Activated CD4-positive, alpha-beta T cell treated with anti-CD3 and anti-CD28 coated beads for 4 hours (primary cell): ENCODE data around the gene BRAP.
"Not testable (repeated sequence)": the region's sequence is repeated elsewhere in the genome, so short reads cannot be mapped to it uniquely, and the experiment has no call there.

Source experiments
- DNase-seq, 2 donors: peaks; one replicate each; pipeline ENCODE4 v3.0.0-alpha.2; 2020

BRAP gene, protein sequence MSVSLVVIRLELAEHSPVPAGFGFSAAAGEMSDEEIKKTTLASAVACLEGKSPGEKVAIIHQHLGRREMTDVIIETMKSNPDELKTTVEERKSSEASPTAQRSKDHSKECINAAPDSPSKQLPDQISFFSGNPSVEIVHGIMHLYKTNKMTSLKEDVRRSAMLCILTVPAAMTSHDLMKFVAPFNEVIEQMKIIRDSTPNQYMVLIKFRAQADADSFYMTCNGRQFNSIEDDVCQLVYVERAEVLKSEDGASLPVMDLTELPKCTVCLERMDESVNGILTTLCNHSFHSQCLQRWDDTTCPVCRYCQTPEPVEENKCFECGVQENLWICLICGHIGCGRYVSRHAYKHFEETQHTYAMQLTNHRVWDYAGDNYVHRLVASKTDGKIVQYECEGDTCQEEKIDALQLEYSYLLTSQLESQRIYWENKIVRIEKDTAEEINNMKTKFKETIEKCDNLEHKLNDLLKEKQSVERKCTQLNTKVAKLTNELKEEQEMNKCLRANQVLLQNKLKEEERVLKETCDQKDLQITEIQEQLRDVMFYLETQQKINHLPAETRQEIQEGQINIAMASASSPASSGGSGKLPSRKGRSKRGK

DNA sequence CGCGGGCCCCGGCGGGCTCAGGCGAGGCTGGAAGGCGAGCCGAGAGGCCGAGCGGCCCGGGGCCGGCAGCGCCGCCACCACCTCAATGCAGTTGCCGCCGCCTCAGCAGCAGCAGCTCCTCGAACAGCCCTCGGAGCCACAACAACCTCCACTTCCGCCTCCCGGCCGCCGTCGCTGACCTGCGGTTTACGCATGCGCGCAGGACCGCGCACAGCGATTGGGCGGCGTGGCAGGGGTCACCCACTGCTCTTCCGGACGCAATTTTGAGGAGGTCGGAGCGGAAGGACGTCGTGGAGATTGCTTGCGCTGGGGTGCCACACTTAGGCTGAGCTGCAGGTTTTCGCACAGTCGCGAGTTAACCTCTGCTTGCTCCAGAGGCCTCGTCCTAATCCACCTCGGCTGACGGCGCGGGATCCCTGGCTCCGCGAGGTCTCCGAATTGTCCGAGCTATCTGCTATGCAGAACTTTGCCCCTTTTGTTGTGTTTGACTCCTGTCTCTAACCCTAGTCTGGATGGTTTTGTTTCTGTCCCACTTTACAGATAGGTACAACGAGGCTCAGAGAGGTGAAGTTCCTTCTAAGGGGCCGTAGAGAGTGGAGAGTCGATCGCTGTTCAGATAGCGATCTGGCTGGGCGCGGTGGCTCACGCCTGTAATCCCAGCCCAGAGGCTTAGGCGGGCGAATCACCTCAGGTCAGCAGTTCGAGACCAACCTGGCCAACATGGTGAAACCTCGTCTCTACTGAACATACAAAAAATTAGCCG is at the start of gene BRAP, which contains the start of gene ACAD10:
BRAP (minus strand) TSS at position 146 of the 763 bp plus-strand sequence. CDS start 164 bp downstream, outside the sequence.
ACAD10 (plus strand) TSS at position 243 of the 763 bp plus-strand sequence. CDS start 6,657 bp downstream, outside the sequence.
- peak; percentile 87 for DNase-seq

GRCh38 chr12:111733340-111733915 is 47.7 kb upstream of the BRAP start:
- no peak for DNase-seq

- DNase-seq = no peak
These were observed 47.0 kb upstream of the BRAP start for GRCh38 chr12:111732786-111733185.

DNA sequence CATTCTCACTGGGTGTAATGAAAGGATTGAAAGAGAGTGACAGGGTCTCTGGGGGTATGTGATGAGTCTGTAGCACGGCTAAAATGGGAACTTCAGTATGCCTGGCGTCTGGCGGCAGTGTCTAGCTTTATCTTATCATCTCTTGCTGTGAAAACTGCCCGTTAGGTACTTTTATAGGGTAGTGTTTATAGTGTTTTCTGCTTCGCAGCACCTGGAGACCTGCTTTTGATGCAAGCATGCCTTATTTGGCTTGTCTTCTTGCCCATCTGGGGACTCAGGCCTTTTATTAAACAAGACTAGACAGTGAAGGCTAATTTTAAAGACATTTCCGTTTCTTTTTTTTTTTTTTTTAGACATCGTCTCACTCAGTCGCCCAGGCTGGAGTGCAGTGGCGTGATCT is 44.7 kb upstream of the BRAP start:
- DNase-seq = no peak

GRCh38 chr12:111728795-111729194 is 43.0 kb upstream of the BRAP start:
- no peak for DNase-seq

DNA sequence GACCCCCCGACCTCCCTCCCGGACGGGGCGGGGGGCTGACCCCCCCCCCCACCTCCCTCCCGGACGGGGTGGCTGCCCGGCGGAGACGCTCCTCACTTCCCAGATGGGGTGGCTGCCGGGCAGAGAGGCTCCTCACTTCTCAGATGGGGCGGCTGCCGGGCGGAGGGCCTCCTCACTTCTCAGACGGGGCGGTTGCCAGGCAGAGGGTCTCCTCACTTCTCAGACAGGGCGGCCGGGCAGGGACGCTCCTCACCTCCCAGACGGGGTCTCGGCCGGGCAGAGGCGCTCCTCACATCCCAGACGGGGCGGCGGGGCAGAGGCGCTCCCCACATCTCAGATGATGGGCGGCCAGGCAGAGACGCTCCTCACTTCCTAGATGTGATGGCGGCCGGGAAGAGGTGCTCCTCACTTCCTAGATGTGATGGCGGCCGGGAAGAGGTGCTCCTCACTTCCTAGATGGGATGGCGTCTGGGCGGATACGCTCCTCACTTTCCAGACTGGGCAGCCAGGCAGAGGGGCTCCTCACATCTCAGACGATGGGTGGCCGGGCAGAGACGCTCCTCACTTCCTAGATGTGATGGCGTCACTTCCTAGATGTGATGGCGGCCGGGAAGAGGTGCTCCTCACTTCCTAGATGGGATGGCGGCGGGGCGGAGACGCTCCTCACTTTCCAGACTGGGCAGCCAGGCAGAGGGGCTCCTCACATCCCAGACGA is 38.0 kb upstream of the BRAP start:
- not testable (repeated sequence) for DNase-seq

GRCh38 chr12:111720457-111720856 is 34.7 kb upstream of the BRAP start:
- no peak for DNase-seq

DNA sequence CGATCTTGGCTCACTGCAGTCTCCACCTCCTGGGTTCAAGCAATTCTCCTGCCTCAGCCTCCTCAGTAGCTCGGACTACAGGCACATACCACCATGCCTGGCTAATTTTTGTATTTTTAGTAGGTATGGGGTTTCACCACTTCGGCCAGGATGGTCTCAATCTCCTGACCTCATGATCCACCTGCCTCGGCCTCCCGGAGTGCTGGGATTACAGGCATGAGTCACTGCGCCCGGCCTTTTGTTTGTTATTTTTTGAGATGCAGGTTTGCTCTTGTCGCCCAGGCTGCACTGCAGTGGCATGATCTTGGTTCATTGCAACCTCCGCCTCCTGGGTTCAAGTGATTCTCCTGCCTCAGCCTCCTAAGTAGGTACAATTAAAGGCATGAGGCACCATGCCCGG is 33.6 kb upstream of the BRAP start:
- not testable (repeated sequence) for DNase-seq

DNA sequence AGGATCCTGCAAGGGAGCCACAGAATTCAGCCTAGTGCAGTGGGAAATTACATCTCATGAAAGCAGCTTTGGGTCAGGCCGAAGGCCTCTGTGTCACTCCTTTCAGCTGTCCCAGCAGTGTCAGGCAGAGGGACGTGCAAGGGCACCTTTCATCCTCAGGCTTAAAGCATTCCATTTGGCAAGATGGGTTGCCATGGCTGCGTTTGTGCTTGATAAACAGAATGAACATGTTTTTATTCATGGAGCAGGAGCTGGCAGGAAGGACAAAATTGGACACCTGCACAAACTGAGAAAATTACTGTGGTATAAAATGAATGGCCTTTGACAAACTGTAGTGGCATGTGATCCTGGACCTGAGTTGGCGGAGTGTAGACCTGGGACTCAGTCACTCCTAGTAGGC is 29.5 kb upstream of the BRAP start:
- DNase-seq = no peak

DNA sequence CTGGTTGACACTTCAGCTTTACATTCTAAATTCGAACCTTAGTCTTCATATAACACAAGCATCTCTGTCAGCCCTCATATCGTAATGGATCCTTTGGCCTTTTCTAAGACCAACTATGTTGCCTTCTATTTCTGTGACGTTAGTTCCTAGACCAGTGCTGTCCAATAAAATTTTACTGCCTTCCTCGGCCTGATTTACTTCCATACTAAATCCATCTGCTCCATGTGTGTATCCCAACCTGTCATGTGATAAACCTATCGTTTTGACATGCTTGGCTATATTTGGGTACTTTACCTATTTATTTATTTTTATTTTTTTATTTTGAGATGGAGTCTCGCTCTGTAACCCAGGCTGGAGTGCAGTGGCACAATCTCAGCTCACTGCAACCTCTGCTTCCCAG is 20.4 kb upstream of the BRAP start:
- no peak for DNase-seq

- no peak for DNase-seq
These were observed 19.9 kb upstream of the BRAP start for GRCh38 chr12:111705672-111706071.

DNA sequence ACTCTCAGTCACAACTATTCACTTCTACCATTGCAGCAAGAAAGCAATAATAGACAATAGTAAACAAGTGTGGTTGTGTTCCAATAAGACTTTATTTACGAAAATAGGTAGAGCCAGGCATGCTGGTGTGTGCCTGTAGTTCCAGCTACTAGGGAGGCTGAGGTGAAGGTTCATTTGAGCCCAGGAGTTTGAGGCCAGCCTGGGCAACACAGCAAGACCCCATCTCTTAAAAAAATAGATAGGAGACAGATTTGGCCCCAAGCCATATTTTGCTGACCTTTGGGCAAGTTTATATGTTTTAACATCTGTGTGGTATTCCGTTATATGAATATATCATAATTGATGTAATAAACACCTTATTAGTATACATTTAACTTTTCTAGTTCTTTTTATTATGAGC is 14.2 kb upstream of the BRAP start:
- no peak for DNase-seq

DNA sequence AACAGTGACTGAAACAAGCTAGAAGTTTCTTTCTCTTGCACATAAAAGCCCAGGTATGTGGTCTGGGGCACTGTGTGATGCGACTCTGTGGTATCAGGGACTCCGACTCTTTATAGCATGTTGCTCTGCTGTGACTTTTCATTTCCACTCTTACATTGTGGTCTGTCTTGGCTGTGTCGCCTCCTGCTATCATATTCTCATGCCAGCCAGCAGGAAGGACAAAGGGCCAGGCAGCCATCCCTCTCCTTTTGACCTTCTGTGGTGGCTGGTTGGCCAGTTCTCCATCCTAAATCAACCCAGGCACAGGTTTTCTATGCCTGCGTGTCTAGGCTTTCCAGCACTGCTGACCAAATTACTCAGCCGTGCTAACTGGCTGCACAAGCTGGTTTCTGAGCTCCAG is 8.1 kb upstream of the BRAP start:
- no peak for DNase-seq

- DNase-seq = no peak
These were observed 6.9 kb upstream of the BRAP start for GRCh38 chr12:111692575-111693210.

- no peak for DNase-seq
These were observed 5.5 kb upstream of the BRAP start for GRCh38 chr12:111691262-111691661.

DNA sequence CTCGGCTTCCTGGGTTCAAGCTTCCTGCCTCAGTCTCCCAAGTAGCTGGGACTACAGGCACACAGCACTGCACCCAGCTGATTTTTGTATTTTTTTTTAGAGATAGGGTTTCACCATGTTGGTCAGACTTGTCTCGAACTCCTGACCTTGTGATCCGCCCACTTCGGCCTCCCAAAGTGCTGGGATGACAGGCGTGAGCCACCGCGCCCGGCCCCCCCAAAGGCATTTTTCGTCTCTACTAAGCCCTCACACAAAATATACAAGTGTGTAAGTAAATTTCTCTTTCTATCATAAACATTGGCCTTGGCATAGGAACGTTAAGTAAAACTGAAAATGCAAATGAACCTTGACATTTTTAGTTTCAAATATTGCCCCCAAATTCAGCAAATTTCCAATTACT is 2.2 kb upstream of the BRAP start:
- DNase-seq = no peak

DNA sequence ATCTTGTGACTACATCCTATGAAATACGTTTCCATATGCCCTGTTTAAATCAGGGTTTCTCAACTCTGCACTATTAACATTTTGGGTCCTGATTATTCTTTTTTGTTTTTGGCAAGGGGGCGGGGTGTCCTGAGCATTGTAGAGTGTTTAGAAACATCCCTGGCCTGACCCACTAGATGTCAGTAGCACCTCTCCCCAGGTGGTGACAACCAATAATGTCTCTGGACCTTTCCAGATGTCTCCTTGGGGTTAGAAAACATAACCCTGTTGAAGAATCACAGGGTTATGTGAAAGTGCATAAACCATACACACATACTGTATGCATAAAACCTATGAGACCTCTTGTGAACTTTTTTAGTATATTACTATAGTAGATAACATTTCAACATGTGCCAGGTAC is 1.5 kb upstream of the BRAP start:
- no peak for DNase-seq

DNA sequence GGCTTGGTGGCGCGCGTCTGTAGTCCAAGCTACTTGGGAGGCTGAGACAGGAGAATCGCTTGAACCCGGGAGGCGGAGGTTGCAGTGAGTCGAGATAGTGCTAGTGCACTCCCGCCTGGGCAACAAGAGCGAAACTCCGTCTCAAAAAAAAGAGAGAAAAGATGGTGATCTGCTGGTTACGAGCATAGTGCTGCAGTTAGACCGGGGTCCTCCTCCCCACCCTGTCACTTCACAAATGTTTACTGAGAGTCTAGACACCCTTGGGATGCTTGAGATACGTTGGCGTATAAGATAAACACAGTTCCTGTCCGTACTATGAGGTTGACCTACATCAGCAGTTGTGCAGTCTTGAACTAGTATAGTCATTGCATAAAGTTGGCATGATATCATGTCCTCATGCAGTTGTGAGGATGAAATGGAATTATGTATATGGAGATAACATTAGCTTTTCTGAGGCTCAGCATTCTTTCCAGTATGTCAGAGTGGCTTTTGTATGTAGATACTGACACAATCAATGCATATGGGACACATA is 884 bp upstream of the BRAP start:
- DNase-seq = no peak

DNA sequence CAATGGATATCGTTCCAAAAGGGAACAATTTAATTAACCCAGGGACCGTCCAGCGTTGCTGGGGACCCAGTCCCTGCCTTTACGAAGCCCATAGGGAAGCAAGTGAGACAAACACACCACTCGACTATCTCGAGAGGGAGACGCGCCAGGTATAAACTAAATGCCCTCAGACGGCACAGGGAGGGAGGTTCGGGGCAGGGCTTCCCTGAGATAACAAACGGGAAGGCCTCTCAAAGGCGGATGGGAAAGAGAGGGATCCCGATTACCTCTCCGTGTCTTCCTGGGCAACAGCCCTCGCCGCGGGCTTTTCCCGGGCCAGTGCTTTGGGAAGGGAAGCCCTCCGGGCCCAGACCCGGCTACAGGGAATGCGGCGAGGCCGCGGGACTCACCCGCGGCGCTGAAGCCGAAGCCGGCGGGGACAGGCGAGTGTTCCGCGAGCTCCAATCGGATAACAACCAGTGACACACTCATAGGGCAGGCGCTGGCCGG is 390 bp downstream of the BRAP start:
- no peak for DNase-seq

GRCh38 chr12:111684485-111685198 is 1.1 kb downstream of the BRAP start:
- not testable (repeated sequence) for DNase-seq

- no peak for DNase-seq
These were observed 8.6 kb downstream of the BRAP start for GRCh38 chr12:111677186-111677585.
